Transverse colon (tissue), 4 donors: ENCODE measurements around the gene PACRG. TPM values are rescaled to one million over a fixed set of nuclear protein-coding genes. Genes with fewer than 3 reads are reported as not detected.

Source experiments
- DNase-seq: peaks from one replicate; pipeline ENCODE4 v3.0.0-alpha.2; 2019
- H3K27ac ChIP-seq, 4 donors: fragments of 200-600 bp; sonication (generic); 2 replicates each; pipeline ENCODE4 v1.5.1; 2016 to 2018; ENCODE audit warnings: inconsistent platforms in 4 of 4
- H3K27me3 ChIP-seq: fragments of 200-600 bp; sonication (generic); 2 replicates; pipeline ENCODE4 v1.5.1; 2017; ENCODE audit warnings: inconsistent platforms
- H3K36me3 ChIP-seq, 4 donors: fragments of 200-600 bp; sonication (generic); 2 replicates each; pipeline ENCODE4 v1.5.1; 2017 to 2019; ENCODE audit warnings: inconsistent platforms in 4 of 4
- H3K4me1 ChIP-seq, 4 donors: fragments of 200-600 bp; sonication (generic); 2 replicates each; pipeline ENCODE4 v1.5.1; 2017 to 2020; ENCODE audit warnings: inconsistent platforms in 4 of 4
- H3K4me3 ChIP-seq, 4 donors: fragments of 200-600 bp; sonication (generic); 1 replicate in 1 of 4; 2 replicates in 3 of 4; pipeline versions ENCODE4 v1.5.1 to v1.6.1; 2017 to 2019; ENCODE audit warnings: inconsistent platforms in 4 of 4
- H3K9me3 ChIP-seq, 2 donors: fragments of 200-600 bp; sonication (generic); 2 replicates each; pipeline ENCODE4 v1.5.1; 2017 to 2019; ENCODE audit warnings: inconsistent platforms in 2 of 2
- EP300 ChIP-seq: sonication (generic); formaldehyde crosslinking; IDR thresholded peaks from one replicate; pipeline ENCODE4 v1.6.1; 2017; ENCODE audit warnings: antibody characterized with exemption, low read depth
- POLR2A ChIP-seq: fragments of 450-650 bp; IDR thresholded peaks from one replicate; pipeline ENCODE4 v1.6.1; 2016; ENCODE audit warnings: antibody characterized with exemption, mild to moderate bottlenecking, moderate library complexity
- POLR2AphosphoS5 ChIP-seq, 3 donors: sonication (generic); formaldehyde crosslinking; IDR thresholded peaks; one replicate each; pipeline ENCODE4 v1.6.1; 2016; ENCODE audit warnings: antibody characterized with exemption in 3 of 3
- WGBS, 2 donors: methylation state at CpG; one replicate each; pipeline ENCODE4 v1.1.5; 2018; ENCODE audit warnings: low coverage in 1 of 2; 5-methylcytosine and 5-hydroxymethylcytosine counted together
- in situ Hi-C, 4 donors: fragments of 200-750 bp; cut with MboI; loops; one replicate each; pipeline versions ENCODE4 v1.15.0 to v1.15.1; 2017; ENCODE audit warnings: low sequenced_read_pairs in 3 of 4, low pct_ligation_motif_present in 1 of 4, low pct_unique_long_range_greater_than_20kb in 1 of 4
- intact Hi-C: fragments of 100-400 bp; cut with DNase I; formaldehyde crosslinking; loops from one replicate; pipeline ENCODE4 v1.15.1; 2023; ENCODE audit warnings: low total_unique reads
- total RNA-seq, 4 donors: library from RNA; depleted of rRNA; stranded (reverse); fragments of >200 nt; gene quantifications; one replicate each; pipeline ENCODE4 v1.1.0, GENCODE V29; 2016
- TF ChIP-seq, protein P1 (sequence below), 5 experiments: fragments of 200-600 bp in 3 of 5; fragments of 450-650 bp in 2 of 5; sonication (generic) in 3 of 5; IDR thresholded peaks; 1 replicate in 2 of 5; 2 replicates in 3 of 5; pipeline ENCODE4 v1.5.1; 2016 to 2017; ENCODE audit warnings: antibody characterized with exemption in 5 of 5, inconsistent platforms in 3 of 5, mild to moderate bottlenecking in 2 of 5, moderate library complexity in 1 of 5

PACRG gene
- total RNA-seq, 4 donors from 2014 or later, result 1.2 to 13.8 (median 1.4) TPM; not detected in 1

DNA sequence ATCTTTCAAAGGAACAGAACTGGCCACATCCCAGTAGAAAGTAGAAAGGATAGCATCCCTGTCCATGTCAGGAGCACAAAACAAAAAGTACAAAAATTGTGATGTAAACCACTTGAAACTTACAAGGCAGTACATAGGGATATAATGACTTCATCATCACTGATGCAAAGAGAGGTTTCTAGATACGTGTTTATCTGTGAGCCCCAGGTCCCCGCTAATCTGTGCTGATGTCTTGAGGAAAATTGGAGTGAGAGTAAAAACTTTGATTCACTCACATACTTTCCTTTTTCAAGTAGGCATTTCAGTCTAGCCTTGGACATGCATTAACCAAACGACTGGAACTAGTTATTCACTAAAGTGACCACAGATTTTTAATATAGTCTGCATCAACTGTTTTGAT is 470.1 kb downstream of the PACRG start:
- 82 to 83% methylated on average over 3 of the region's 3 CpGs for WGBS, 2 donors
- in situ Hi-C loops, result no loop called here

DNA sequence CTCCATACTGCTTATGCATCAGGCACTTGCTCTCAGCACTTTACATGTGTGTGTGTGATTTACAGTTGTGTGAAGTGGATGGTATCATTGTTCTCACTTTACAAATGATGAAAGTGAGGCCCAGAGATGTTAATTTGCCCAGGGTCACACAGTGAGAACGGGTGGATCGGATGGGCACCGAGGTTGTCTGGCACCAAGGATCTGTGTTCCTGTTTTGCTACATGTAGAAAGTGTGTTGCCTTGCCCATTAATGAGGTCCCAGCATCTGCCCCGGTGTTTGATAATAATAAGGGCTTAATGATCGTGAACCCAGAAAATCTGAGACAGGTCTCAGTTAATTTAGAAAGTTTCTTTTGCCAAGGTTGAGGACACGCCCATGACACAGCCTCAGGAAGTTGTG is 470.6 kb downstream of the PACRG start:
- Histone ChIP-seq H3K36me3 (no peaks in the 10 kb centered on the region), H3K27ac (no peak overlapping the region), H3K9me3 (no peaks in the 10 kb centered on the region), H3K4me1 (no peaks in the 10 kb centered on the region), H3K4me3 (no peak overlapping the region), H3K27me3 (no peaks in the 10 kb centered on the region)
- no peak for DNase-seq
- in situ Hi-C loops, result no loop called here
- intact Hi-C loops, result no loop called here
- 82 to 91% methylated on average over 6 of the region's 6 CpGs for WGBS, 2 donors
- TF ChIP-seq POLR2A (no peak), EP300 (no peak), POLR2AphosphoS5 (IDR thresholded peaks at IDR 0.05) (no peak)
- TF ChIP-seq, protein P1, sequence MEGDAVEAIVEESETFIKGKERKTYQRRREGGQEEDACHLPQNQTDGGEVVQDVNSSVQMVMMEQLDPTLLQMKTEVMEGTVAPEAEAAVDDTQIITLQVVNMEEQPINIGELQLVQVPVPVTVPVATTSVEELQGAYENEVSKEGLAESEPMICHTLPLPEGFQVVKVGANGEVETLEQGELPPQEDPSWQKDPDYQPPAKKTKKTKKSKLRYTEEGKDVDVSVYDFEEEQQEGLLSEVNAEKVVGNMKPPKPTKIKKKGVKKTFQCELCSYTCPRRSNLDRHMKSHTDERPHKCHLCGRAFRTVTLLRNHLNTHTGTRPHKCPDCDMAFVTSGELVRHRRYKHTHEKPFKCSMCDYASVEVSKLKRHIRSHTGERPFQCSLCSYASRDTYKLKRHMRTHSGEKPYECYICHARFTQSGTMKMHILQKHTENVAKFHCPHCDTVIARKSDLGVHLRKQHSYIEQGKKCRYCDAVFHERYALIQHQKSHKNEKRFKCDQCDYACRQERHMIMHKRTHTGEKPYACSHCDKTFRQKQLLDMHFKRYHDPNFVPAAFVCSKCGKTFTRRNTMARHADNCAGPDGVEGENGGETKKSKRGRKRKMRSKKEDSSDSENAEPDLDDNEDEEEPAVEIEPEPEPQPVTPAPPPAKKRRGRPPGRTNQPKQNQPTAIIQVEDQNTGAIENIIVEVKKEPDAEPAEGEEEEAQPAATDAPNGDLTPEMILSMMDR (IDR thresholded peaks at IDR 0.05), result no peak

More for the DNA sequence above, 470.1 kb downstream of the PACRG start:
- TF ChIP-seq POLR2A, result no peak
- TF ChIP-seq, protein P1 (IDR thresholded peaks at IDR 0.05), result no peak
- no peak for TF ChIP-seq EP300
- TF ChIP-seq POLR2AphosphoS5 (IDR thresholded peaks at IDR 0.05), result no peak
- Histone ChIP-seq H3K36me3 (no peaks in the 10 kb centered on the region), H3K4me3 (no peak overlapping the region), H3K27me3 (no peaks in the 10 kb centered on the region), H3K9me3 (no peaks in the 10 kb centered on the region), H3K4me1 (no peaks in the 10 kb centered on the region), H3K27ac (no peak overlapping the region)
- no peak for DNase-seq
- intact Hi-C loops, result no loop called here

- Histone ChIP-seq H3K4me3 (no peak overlapping the region), H3K36me3 (no peaks in the 10 kb centered on the region), H3K4me1 (no peaks in the 10 kb centered on the region), H3K27me3 (no peaks in the 10 kb centered on the region), H3K27ac (no peak overlapping the region), H3K9me3 (no peaks in the 10 kb centered on the region)
- intact Hi-C loops (no loop called here), in situ Hi-C loops (no loop called here)
- 86 to 87% methylated on average over 1 to 4 of the region's 4 CpGs for WGBS, 2 donors
- no peak for TF ChIP-seq POLR2AphosphoS5 (IDR thresholded peaks at IDR 0.05)
- TF ChIP-seq, protein P1 (IDR thresholded peaks at IDR 0.05), result no peak
- no peak for TF ChIP-seq POLR2A
- no peak for DNase-seq
These were observed 471.6 kb downstream of the PACRG start for GRCh38 chr6:163199371-163199770.

DNA sequence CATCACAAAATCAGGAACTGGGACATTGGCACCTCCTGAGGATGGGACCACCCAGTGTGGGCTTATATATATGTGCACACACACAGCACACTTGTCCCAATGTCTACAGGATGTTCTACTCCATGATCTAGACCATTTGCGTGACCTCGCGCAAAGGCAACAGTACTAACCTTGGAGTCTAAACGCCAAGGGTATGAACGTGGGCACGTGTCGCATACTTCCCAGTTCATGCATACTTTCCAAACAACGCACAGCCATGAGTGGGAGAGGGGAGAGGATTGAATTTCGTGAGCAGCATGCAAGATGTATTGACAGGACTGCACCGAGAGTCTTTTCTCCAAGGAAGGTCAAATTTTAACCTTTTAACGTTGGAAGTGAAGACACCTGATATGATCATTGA is 472.5 kb downstream of the PACRG start:
- H3K9me3 ChIP-seq, result no peaks in the 10 kb centered on the region
- no peaks in the 10 kb centered on the region for H3K4me1 ChIP-seq
- no peak overlapping the region for H3K27ac ChIP-seq
- no peak for TF ChIP-seq EP300
- TF ChIP-seq POLR2A, result no peak
- TF ChIP-seq POLR2AphosphoS5 (IDR thresholded peaks at IDR 0.05), result no peak
- TF ChIP-seq, protein P1 (IDR thresholded peaks at IDR 0.05), result no peak
- H3K27me3 ChIP-seq, result no peaks in the 10 kb centered on the region
- intact Hi-C loops (no loop called here), in situ Hi-C loops (no loop called here)
- H3K4me3 ChIP-seq, result no peak overlapping the region
- 85 to 88% methylated on average over 8 to 11 of the region's 11 CpGs for WGBS, 2 donors
- no peak for DNase-seq
- H3K36me3 ChIP-seq, result no peaks in the 10 kb centered on the region
